Activated T-cell treated with anti-CD3 and anti-CD28 coated beads, Interleukin-2, amount 50 U/mL, for 24 hours (primary cell): Measurements from ENCODE around the gene SULT1A3.
A peak's percentile ranks its signal among the peaks of the same experiment; 100 is the strongest.
"Not testable (repeated sequence)": the region's sequence is repeated elsewhere in the genome, so short reads cannot be mapped to it uniquely, and the experiment has no call there.

ENCODE experiments used
- DNase-seq: peaks from one replicate; pipeline ENCODE4 v3.0.0-alpha.2; 2020
- H3K27ac Mint-ChIP-seq: 2 replicates; pipeline ENCODE4 v1.8.0; 2020; ENCODE audit warnings: mild to moderate bottlenecking, mixed read lengths
- H3K27me3 Mint-ChIP-seq: 2 replicates; pipeline ENCODE4 v1.8.0; 2020; ENCODE audit warnings: mixed read lengths
- H3K36me3 Mint-ChIP-seq: 2 replicates; pipeline ENCODE4 v1.8.0; 2020; ENCODE audit warnings: low read depth, mixed read lengths
- H3K4me1 Mint-ChIP-seq: 2 replicates; pipeline ENCODE4 v1.8.0; 2020; ENCODE audit warnings: low read depth, mixed read lengths
- H3K4me3 Mint-ChIP-seq: 2 replicates; pipeline ENCODE4 v1.8.0; 2020; ENCODE audit warnings: mild to moderate bottlenecking, moderate library complexity, mixed read lengths
- H3K9me3 Mint-ChIP-seq: 2 replicates; pipeline ENCODE4 v1.8.0; 2020; ENCODE audit warnings: mixed read lengths

The SULT1A3 gene

GRCh38 chr16:30183233-30184095 is 15.6 kb upstream of the SULT1A3 start, which contains the start of gene CORO1A:
CORO1A (plus strand) TSS chr16:30183602; CDS start chr16:30185210, 1,608 bp downstream.
- H3K27me3 Mint-ChIP-seq, result no peaks in the 10 kb centered on the region
- peaks cover 38% of the 10 kb centered on the region for H3K4me1 Mint-ChIP-seq
- no peaks in the 10 kb centered on the region for H3K9me3 Mint-ChIP-seq
- peaks cover 45% of the 10 kb centered on the region for H3K36me3 Mint-ChIP-seq
- peak within 1 kb of the TSS; percentile 99 for H3K4me3 Mint-ChIP-seq
- H3K27ac Mint-ChIP-seq, result peak within 1 kb of the TSS; percentile 98
- peak; percentile 93 for DNase-seq

- no peaks in the 10 kb centered on the region for H3K27me3 Mint-ChIP-seq
- peak overlapping the region; percentile 99 for H3K4me3 Mint-ChIP-seq
- peaks cover 38% of the 10 kb centered on the region for H3K4me1 Mint-ChIP-seq
- peaks cover 45% of the 10 kb centered on the region for H3K36me3 Mint-ChIP-seq
- peak; percentile 80 for DNase-seq
- no peaks in the 10 kb centered on the region for H3K9me3 Mint-ChIP-seq
- peak overlapping the region; percentile 98 for H3K27ac Mint-ChIP-seq
Measured at GRCh38 chr16:30184096-30184890, 14.8 kb upstream of the SULT1A3 start.

GRCh38 chr16:30184891-30185682 is 14.0 kb upstream of the SULT1A3 start:
- peak overlapping the region; percentile 98 for H3K27ac Mint-ChIP-seq
- H3K4me3 Mint-ChIP-seq, result peak overlapping the region; percentile 99
- no peaks in the 10 kb centered on the region for H3K9me3 Mint-ChIP-seq
- no peaks in the 10 kb centered on the region for H3K27me3 Mint-ChIP-seq
- peaks cover 45% of the 10 kb centered on the region for H3K36me3 Mint-ChIP-seq
- DNase-seq, result no peak
- peaks cover 38% of the 10 kb centered on the region for H3K4me1 Mint-ChIP-seq

- Mint-ChIP-seq H3K4me3 (peak overlapping the region; percentile 99), H3K36me3 (peaks cover 45% of the 10 kb centered on the region), H3K27ac (peak overlapping the region; percentile 98), H3K27me3 (no peaks in the 10 kb centered on the region), H3K4me1 (peaks cover 35% of the 10 kb centered on the region), H3K9me3 (no peaks in the 10 kb centered on the region)
- peak; percentile 84 for DNase-seq
Measured at GRCh38 chr16:30185683-30186421, 13.2 kb upstream of the SULT1A3 start.

- Mint-ChIP-seq H3K36me3 (peaks cover 45% of the 10 kb centered on the region), H3K9me3 (no peaks in the 10 kb centered on the region), H3K4me3 (peak overlapping the region; percentile 99), H3K4me1 (peaks cover 32% of the 10 kb centered on the region), H3K27ac (peak overlapping the region; percentile 98), H3K27me3 (no peaks in the 10 kb centered on the region)
- no peak for DNase-seq
Measured at GRCh38 chr16:30186444-30186781, 12.6 kb upstream of the SULT1A3 start.

GRCh38 chr16:30186782-30187555 is 12.1 kb upstream of the SULT1A3 start:
- H3K4me1 Mint-ChIP-seq, result peaks cover 31% of the 10 kb centered on the region
- H3K27ac Mint-ChIP-seq, result peak overlapping the region; percentile 98
- no peaks in the 10 kb centered on the region for H3K27me3 Mint-ChIP-seq
- peak overlapping the region; percentile 99 for H3K4me3 Mint-ChIP-seq
- peaks cover 45% of the 10 kb centered on the region for H3K36me3 Mint-ChIP-seq
- H3K9me3 Mint-ChIP-seq, result no peaks in the 10 kb centered on the region
- DNase-seq, result peak; percentile 93

- no peaks in the 10 kb centered on the region for H3K9me3 Mint-ChIP-seq
- H3K36me3 Mint-ChIP-seq, result peaks cover 45% of the 10 kb centered on the region
- DNase-seq, result no peak
Measured at GRCh38 chr16:30187556-30187865, 11.5 kb upstream of the SULT1A3 start.

GRCh38 chr16:30187971-30188561 is 11.0 kb upstream of the SULT1A3 start:
- Mint-ChIP-seq H3K4me3 (peak overlapping the region; percentile 99), H3K4me1 (peaks cover 23% of the 10 kb centered on the region)

More at GRCh38 chr16:30187556-30187865, 11.5 kb upstream of the SULT1A3 start:
- H3K27me3 Mint-ChIP-seq, result no peaks in the 10 kb centered on the region
- peaks cover 25% of the 10 kb centered on the region for H3K4me1 Mint-ChIP-seq
- peak overlapping the region; percentile 99 for H3K4me3 Mint-ChIP-seq
- H3K27ac Mint-ChIP-seq, result peak overlapping the region; percentile 98

GRCh38 chr16:30191158-30191557 is 7.9 kb upstream of the SULT1A3 start:
- not testable (repeated sequence) for H3K9me3 Mint-ChIP-seq, DNase-seq, H3K27ac Mint-ChIP-seq, H3K4me3 Mint-ChIP-seq, H3K27me3 Mint-ChIP-seq
- Mint-ChIP-seq H3K36me3 (peaks cover 21% of the 10 kb centered on the region), H3K4me1 (peaks cover 18% of the 10 kb centered on the region)

More at GRCh38 chr16:30187971-30188561, 11.0 kb upstream of the SULT1A3 start:
- Mint-ChIP-seq H3K27me3 (no peaks in the 10 kb centered on the region), H3K9me3 (no peaks in the 10 kb centered on the region), H3K36me3 (peaks cover 45% of the 10 kb centered on the region), H3K27ac (peak overlapping the region; percentile 87)
- DNase-seq, result no peak

- not testable (repeated sequence) for H3K27me3 Mint-ChIP-seq, H3K27ac Mint-ChIP-seq, H3K4me3 Mint-ChIP-seq, H3K4me1 Mint-ChIP-seq, DNase-seq, H3K36me3 Mint-ChIP-seq, H3K9me3 Mint-ChIP-seq
Measured at GRCh38 chr16:30193098-30193497, 6.0 kb upstream of the SULT1A3 start.

GRCh38 chr16:30193615-30194014 is 5.4 kb upstream of the SULT1A3 start, which contains the start of the genes BOLA2B and SLX1A:
BOLA2B (minus strand) TSS chr16:30193666; CDS start chr16:30193595, 71 bp downstream.
SLX1A (plus strand) TSS chr16:30193875; CDS start chr16:30194085, 210 bp downstream.
- DNase-seq, H3K36me3 Mint-ChIP-seq, H3K4me1 Mint-ChIP-seq, H3K27me3 Mint-ChIP-seq, H3K27ac Mint-ChIP-seq, H3K4me3 Mint-ChIP-seq, H3K9me3 Mint-ChIP-seq: not testable (repeated sequence)

- not testable (repeated sequence) for H3K4me1 Mint-ChIP-seq, H3K27me3 Mint-ChIP-seq, H3K9me3 Mint-ChIP-seq, H3K4me3 Mint-ChIP-seq, H3K36me3 Mint-ChIP-seq, H3K27ac Mint-ChIP-seq
- DNase-seq, result peak; percentile 55
Measured at GRCh38 chr16:30194172-30194925, 4.7 kb upstream of the SULT1A3 start.
